Measurements from ENCODE around the gene AIRE.

DNA sequence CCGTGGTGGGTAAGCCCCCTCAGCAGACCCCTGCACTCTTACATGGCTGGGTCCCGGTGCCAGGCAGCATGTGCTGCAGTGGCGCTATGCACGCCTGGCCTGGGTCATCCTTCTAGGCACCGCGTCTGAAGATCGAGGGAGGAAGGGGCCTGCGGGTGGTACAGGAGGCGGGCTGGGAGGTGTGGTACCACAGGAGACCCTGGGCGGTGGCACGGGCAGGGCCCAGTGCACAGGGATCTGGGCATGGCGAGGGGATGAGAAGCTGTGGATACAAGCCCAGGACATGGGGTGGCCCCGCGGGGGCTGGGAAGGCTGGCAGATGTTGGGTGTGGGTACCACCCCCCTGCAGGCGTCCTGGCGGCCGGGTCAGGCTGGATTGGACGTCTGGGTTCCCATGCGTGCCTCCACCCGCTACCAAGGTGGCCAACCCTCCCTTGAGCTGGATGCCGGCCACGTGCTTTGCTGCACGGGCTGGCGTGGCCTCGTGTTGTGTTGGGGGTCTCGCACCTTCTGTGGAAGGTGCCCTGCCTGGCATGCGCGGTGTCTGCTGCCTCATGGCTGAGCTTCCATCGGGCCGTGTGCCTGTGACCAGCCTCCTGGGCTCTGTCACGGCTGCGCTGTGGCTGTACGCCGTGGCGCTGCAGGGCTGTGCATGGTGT, 33.9 kb downstream of the AIRE start:
- TF ChIP-seq, protein P1, sequence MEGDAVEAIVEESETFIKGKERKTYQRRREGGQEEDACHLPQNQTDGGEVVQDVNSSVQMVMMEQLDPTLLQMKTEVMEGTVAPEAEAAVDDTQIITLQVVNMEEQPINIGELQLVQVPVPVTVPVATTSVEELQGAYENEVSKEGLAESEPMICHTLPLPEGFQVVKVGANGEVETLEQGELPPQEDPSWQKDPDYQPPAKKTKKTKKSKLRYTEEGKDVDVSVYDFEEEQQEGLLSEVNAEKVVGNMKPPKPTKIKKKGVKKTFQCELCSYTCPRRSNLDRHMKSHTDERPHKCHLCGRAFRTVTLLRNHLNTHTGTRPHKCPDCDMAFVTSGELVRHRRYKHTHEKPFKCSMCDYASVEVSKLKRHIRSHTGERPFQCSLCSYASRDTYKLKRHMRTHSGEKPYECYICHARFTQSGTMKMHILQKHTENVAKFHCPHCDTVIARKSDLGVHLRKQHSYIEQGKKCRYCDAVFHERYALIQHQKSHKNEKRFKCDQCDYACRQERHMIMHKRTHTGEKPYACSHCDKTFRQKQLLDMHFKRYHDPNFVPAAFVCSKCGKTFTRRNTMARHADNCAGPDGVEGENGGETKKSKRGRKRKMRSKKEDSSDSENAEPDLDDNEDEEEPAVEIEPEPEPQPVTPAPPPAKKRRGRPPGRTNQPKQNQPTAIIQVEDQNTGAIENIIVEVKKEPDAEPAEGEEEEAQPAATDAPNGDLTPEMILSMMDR (IDR thresholded peaks at IDR 0.05): no peak
- no peak for TF ChIP-seq POLR2A (IDR thresholded peaks at IDR 0.05)
